ENCODE results near the gene LLCFC1. TPM values are rescaled to one million over a fixed set of nuclear protein-coding genes. Genes with fewer than 3 reads are reported as not detected.

LLCFC1 gene
- total RNA-seq, 4 donors from 2014 or later: not detected

GRCh38 chr7:142917447-142917846 lies 21.8 kb upstream of the LLCFC1 start:
- no peak for TF ChIP-seq CTCF (IDR thresholded peaks at IDR 0.05 in 4 of 5, conservative IDR thresholded peaks at IDR 0.05 in 1 of 5)
- no peak for TF ChIP-seq POLR2A (IDR thresholded peaks at IDR 0.05)
- DNase-seq (no peak), ATAC-seq (no peak)
- Histone ChIP-seq H3K27ac (no peak overlapping the region), H3K9me3 (no peaks in the 10 kb centered on the region), H3K4me3 (no peak overlapping the region), H3K4me1 (no peaks in the 10 kb centered on the region), H3K27me3 (no peaks in the 10 kb centered on the region), H3K36me3 (no peaks in the 10 kb centered on the region)
- in situ Hi-C loops (cut with MboI; ENCODE audit: low sequenced_read_pairs in 4 of 4) (no loop called here), intact Hi-C loops (cut with DNase I; ENCODE audit: low total_unique reads) (no loop called here)

GRCh38 chr7:142918901-142919300 lies 20.4 kb upstream of the LLCFC1 start:
- H3K4me1 ChIP-seq: no peaks in the 10 kb centered on the region
- intact Hi-C loops (cut with DNase I; ENCODE audit: low total_unique reads): no loop called here
- H3K4me3 ChIP-seq: no peak overlapping the region
- H3K27me3 ChIP-seq: no peaks in the 10 kb centered on the region
- in situ Hi-C loops (cut with MboI; ENCODE audit: low sequenced_read_pairs in 4 of 4): no loop called here
- TF ChIP-seq POLR2A (IDR thresholded peaks at IDR 0.05) (no peak), CTCF (IDR thresholded peaks at IDR 0.05 in 4 of 5, conservative IDR thresholded peaks at IDR 0.05 in 1 of 5) (no peak)
- no peak for DNase-seq
- no peaks in the 10 kb centered on the region for H3K9me3 ChIP-seq
- no peak for ATAC-seq
- H3K27ac ChIP-seq: no peak overlapping the region
- H3K36me3 ChIP-seq: no peaks in the 10 kb centered on the region

GRCh38 chr7:142919656-142920055 lies 19.6 kb upstream of the LLCFC1 start:
- no peak for ATAC-seq
- Histone ChIP-seq H3K27me3 (no peaks in the 10 kb centered on the region), H3K36me3 (no peaks in the 10 kb centered on the region), H3K27ac (no peak overlapping the region), H3K4me1 (no peaks in the 10 kb centered on the region), H3K9me3 (no peaks in the 10 kb centered on the region), H3K4me3 (no peak overlapping the region)
- TF ChIP-seq CTCF (IDR thresholded peaks at IDR 0.05 in 4 of 5, conservative IDR thresholded peaks at IDR 0.05 in 1 of 5) (no peak), POLR2A (IDR thresholded peaks at IDR 0.05) (no peak)
- in situ Hi-C loops (cut with MboI; ENCODE audit: low sequenced_read_pairs in 4 of 4) (no loop called here), intact Hi-C loops (cut with DNase I; ENCODE audit: low total_unique reads) (no loop called here)
- DNase-seq: no peak

- no peak for TF ChIP-seq POLR2A (IDR thresholded peaks at IDR 0.05)
- TF ChIP-seq CTCF (IDR thresholded peaks at IDR 0.05 in 4 of 5, conservative IDR thresholded peaks at IDR 0.05 in 1 of 5): no peak
- DNase-seq (no peak), ATAC-seq (no peak)
- intact Hi-C loops (cut with DNase I; ENCODE audit: low total_unique reads): no loop called here
- Histone ChIP-seq H3K4me1 (no peaks in the 10 kb centered on the region), H3K36me3 (no peaks in the 10 kb centered on the region), H3K4me3 (no peak overlapping the region), H3K27ac (no peak overlapping the region), H3K27me3 (no peaks in the 10 kb centered on the region), H3K9me3 (no peaks in the 10 kb centered on the region)
- in situ Hi-C loops (cut with MboI; ENCODE audit: low sequenced_read_pairs in 4 of 4): no loop called here
These were observed 15.9 kb upstream of the LLCFC1 start for GRCh38 chr7:142923391-142923790.

GRCh38 chr7:142925413-142925812 lies 13.9 kb upstream of the LLCFC1 start:
- no peaks in the 10 kb centered on the region for H3K4me1 ChIP-seq
- in situ Hi-C loops (cut with MboI; ENCODE audit: low sequenced_read_pairs in 4 of 4) (no loop called here), intact Hi-C loops (cut with DNase I; ENCODE audit: low total_unique reads) (no loop called here)
- DNase-seq (no peak), ATAC-seq (no peak)
- no peaks in the 10 kb centered on the region for H3K9me3 ChIP-seq
- no peaks in the 10 kb centered on the region for H3K36me3 ChIP-seq
- H3K4me3 ChIP-seq: no peak overlapping the region
- H3K27me3 ChIP-seq: no peaks in the 10 kb centered on the region
- no peak overlapping the region for H3K27ac ChIP-seq
- TF ChIP-seq CTCF (IDR thresholded peaks at IDR 0.05 in 4 of 5, conservative IDR thresholded peaks at IDR 0.05 in 1 of 5): no peak
- no peak for TF ChIP-seq POLR2A (IDR thresholded peaks at IDR 0.05)
